ENCODE data around the gene LRRC51. TPM values are rescaled to one million over a fixed set of nuclear protein-coding genes. Genes with fewer than 3 reads are reported as not detected.

Gene LRRC51
- total and polyA plus RNA-seq, 2 of the 4 experiments (the other 2 are of a cell fraction): 5.3 to 5.6 TPM

DNA sequence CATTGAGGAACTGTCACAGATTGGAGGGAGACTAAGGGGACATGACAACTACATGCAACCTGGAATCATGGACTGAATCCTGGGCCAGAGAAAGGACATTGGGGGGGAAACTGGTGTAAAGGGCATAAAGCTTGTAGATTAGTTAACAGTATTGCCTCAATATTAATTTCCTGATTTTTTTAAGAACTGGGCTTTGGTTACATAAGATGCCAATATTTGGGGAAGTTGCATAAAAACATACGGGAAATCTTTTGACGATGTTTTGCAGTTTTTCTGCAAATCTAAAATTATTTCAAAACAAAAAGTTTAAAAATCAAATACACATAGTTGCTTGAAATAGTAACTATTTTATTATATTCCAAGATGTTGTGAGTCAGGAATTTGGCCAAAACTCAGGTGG, 52.0 kb downstream of the LRRC51 start:
- Histone ChIP-seq H3K9ac (ENCODE audit: low read depth, low read length) (no peak overlapping the region), H3K9me1 (ENCODE audit: insufficient read depth, low read length) (peaks cover 5% of the 10 kb centered on the region), H3K4me2 (ENCODE audit: low read depth, low read length) (no peak overlapping the region), H3K4me1 (ENCODE audit: control insufficient read depth, insufficient read depth, low read length) (peaks cover 6% of the 10 kb centered on the region), H3K4ac (ENCODE audit: low read depth, low read length) (no peak overlapping the region), H3K79me1 (ENCODE audit: low read depth in 1 of 2, low read length in 2 of 2) (no peaks in the 10 kb centered on the region), H3K27ac (ENCODE audit: insufficient read depth, low read length) (no peak overlapping the region), H2AK9ac (replicated peaks; ENCODE audit: low read depth, low read length, poor library complexity) (no peak overlapping the region), H2AK5ac (ENCODE audit: low read depth, low read length) (no peak overlapping the region), H3K56ac (ENCODE audit: extremely low read depth, insufficient read depth, low read length) (no peak overlapping the region), H3K18ac (ENCODE audit: low read depth, low read length) (no peak overlapping the region), H4K8ac (ENCODE audit: low read depth in 2 of 2, low read length in 2 of 2) (no peak overlapping the region), H2BK5ac (ENCODE audit: low read depth, low read length, poor library complexity, severe bottlenecking) (no peak overlapping the region), H2AFZ (replicated peaks; ENCODE audit: low read length, poor library complexity) (no peak overlapping the region), H4K91ac (ENCODE audit: insufficient read depth, low read depth, low read length) (no peak overlapping the region), H3K27me3 (ENCODE audit: control insufficient read depth, insufficient read depth, low read length) (peaks cover 5% of the 10 kb centered on the region), H3K14ac (replicated peaks; ENCODE audit: low read depth, low read length) (no peak overlapping the region), H2BK20ac (ENCODE audit: low read depth, low read length) (no peak overlapping the region), H2BK15ac (ENCODE audit: low read depth, low read length) (no peak overlapping the region), H2BK120ac (ENCODE audit: low read depth, low read length) (no peak overlapping the region), H4K5ac (ENCODE audit: low read depth, low read length) (no peak overlapping the region), H3K9me3 (ENCODE audit: control insufficient read depth, insufficient read depth, low read length) (peaks cover 7% of the 10 kb centered on the region), H4K20me1 (ENCODE audit: insufficient read depth, low read length) (no peaks in the 10 kb centered on the region), H3K4me3 (ENCODE audit: insufficient read depth, low read depth, low read length) (no peak overlapping the region), H3K36me3 (ENCODE audit: control insufficient read depth, insufficient read depth, low read length) (no peaks in the 10 kb centered on the region), H3K23ac (ENCODE audit: low read depth, low read length) (no peak overlapping the region)
- ATAC-seq (ENCODE audit: low read depth) (no peak), DNase-seq (no peak)
- ChIA-PET POLR2A (ENCODE audit: unreplicated experiment) (no interaction called here), CTCF (no interaction called here)
- intact Hi-C loops (cut with micrococcal nuclease): no loop called here
- dilution Hi-C loops (cut with HindIII; ENCODE audit: low sequenced_read_pairs, unreplicated experiment): no loop called here
- no CpG with 5 or more reads among the region's 2 CpGs for WGBS, 2 experiments (ENCODE audit: extremely low coverage in 2 of 2, insufficient read length in 1 of 2)
- TF ChIP-seq RAD21 (IDR thresholded peaks at IDR 0.05; ENCODE audit: low read length): no peak
- no peak for TF ChIP-seq POLR2A (IDR thresholded peaks at IDR 0.05; ENCODE audit: low read depth, low read length)
- no peak for TF ChIP-seq SMC3 (IDR thresholded peaks at IDR 0.05; ENCODE audit: low read depth, low read length)
- TF ChIP-seq, protein P1, sequence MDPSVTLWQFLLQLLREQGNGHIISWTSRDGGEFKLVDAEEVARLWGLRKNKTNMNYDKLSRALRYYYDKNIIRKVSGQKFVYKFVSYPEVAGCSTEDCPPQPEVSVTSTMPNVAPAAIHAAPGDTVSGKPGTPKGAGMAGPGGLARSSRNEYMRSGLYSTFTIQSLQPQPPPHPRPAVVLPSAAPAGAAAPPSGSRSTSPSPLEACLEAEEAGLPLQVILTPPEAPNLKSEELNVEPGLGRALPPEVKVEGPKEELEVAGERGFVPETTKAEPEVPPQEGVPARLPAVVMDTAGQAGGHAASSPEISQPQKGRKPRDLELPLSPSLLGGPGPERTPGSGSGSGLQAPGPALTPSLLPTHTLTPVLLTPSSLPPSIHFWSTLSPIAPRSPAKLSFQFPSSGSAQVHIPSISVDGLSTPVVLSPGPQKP (IDR thresholded peaks at IDR 0.05; ENCODE audit: borderline replicate concordance, low read depth, low read length): no peak
- TF ChIP-seq MXI1 (IDR thresholded peaks at IDR 0.05; ENCODE audit: borderline replicate concordance, low read depth, low read length): no peak
- TF ChIP-seq MAFK (IDR thresholded peaks at IDR 0.05; ENCODE audit: low read depth, low read length): no peak
- TF ChIP-seq MAZ (IDR thresholded peaks at IDR 0.05; ENCODE audit: borderline replicate concordance, low read depth, low read length): no peak
- no peak for TF ChIP-seq RCOR1 (IDR thresholded peaks at IDR 0.05; ENCODE audit: insufficient replicate concordance, low read length)
- TF ChIP-seq, protein P2, sequence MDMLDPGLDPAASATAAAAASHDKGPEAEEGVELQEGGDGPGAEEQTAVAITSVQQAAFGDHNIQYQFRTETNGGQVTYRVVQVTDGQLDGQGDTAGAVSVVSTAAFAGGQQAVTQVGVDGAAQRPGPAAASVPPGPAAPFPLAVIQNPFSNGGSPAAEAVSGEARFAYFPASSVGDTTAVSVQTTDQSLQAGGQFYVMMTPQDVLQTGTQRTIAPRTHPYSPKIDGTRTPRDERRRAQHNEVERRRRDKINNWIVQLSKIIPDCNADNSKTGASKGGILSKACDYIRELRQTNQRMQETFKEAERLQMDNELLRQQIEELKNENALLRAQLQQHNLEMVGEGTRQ (IDR thresholded peaks at IDR 0.05; ENCODE audit: low read depth, low read length): no peak
- TF ChIP-seq, protein P3, sequence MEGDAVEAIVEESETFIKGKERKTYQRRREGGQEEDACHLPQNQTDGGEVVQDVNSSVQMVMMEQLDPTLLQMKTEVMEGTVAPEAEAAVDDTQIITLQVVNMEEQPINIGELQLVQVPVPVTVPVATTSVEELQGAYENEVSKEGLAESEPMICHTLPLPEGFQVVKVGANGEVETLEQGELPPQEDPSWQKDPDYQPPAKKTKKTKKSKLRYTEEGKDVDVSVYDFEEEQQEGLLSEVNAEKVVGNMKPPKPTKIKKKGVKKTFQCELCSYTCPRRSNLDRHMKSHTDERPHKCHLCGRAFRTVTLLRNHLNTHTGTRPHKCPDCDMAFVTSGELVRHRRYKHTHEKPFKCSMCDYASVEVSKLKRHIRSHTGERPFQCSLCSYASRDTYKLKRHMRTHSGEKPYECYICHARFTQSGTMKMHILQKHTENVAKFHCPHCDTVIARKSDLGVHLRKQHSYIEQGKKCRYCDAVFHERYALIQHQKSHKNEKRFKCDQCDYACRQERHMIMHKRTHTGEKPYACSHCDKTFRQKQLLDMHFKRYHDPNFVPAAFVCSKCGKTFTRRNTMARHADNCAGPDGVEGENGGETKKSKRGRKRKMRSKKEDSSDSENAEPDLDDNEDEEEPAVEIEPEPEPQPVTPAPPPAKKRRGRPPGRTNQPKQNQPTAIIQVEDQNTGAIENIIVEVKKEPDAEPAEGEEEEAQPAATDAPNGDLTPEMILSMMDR (conservative IDR thresholded peaks at IDR 0.05; ENCODE audit: low read depth, low read length): no peak
- no peak for TF ChIP-seq NFE2L2 (IDR thresholded peaks at IDR 0.05; ENCODE audit: low read depth, low read length)
- TF ChIP-seq FOS (IDR thresholded peaks at IDR 0.05; ENCODE audit: low read depth, low read length): no peak
- TF ChIP-seq CEBPB (IDR thresholded peaks at IDR 0.05; ENCODE audit: low read depth, low read length): no peak
- TF ChIP-seq BHLHE40 (IDR thresholded peaks at IDR 0.05; ENCODE audit: low read depth, low read length): no peak
- TF ChIP-seq CHD1 (IDR thresholded peaks at IDR 0.05; ENCODE audit: low read depth, low read length): no peak
- TF ChIP-seq RFX5 (IDR thresholded peaks at IDR 0.05; ENCODE audit: low read depth, low read length): no peak
- in situ Hi-C loops (cut with MboI; ENCODE audit: low sequenced_read_pairs): no loop called here
- no TSS peak for BruUV-seq (replicated peaks)
